Astrocyte (in vitro differentiated cells and primary cell): ENCODE measurements around the gene DIDO1. TPM values are rescaled to one million over a fixed set of nuclear protein-coding genes. Genes with fewer than 3 reads are reported as not detected.
A peak's percentile ranks its signal among the peaks of the same experiment; 100 is the strongest.

Experiments
- DNase-seq: peaks from one replicate; pipeline ENCODE4 v3.0.0-alpha.2; 2010; ENCODE audit warnings: low read depth
- FAIRE-seq: peaks from 2 replicates; lab custom pipeline; 2011; peaks lifted over from hg19 to GRCh38; lab: Jason Lieb, UNC
- H2AFZ ChIP-seq: 2 replicates; pipeline ENCODE4 v1.6.0; 2012; ENCODE audit warnings: low read depth, low read length, inconsistent platforms
- H3K27ac ChIP-seq: 2 replicates; pipeline ENCODE4 v1.5.1; 2011; ENCODE audit warnings: low read depth, low read length, inconsistent platforms
- H3K27me3 ChIP-seq: 2 replicates; pipeline ENCODE4 v1.6.0; 2011; ENCODE audit warnings: low read length, inconsistent platforms; ENCODE audit not compliant: insufficient read depth
- H3K36me3 ChIP-seq: 2 replicates; pipeline ENCODE4 v1.5.1; 2011; ENCODE audit warnings: low read length, inconsistent platforms; ENCODE audit not compliant: insufficient read depth
- H3K4me1 ChIP-seq: 2 replicates; pipeline ENCODE4 v1.5.1; 2011; ENCODE audit warnings: low read length, inconsistent platforms; ENCODE audit not compliant: insufficient read depth
- H3K4me2 ChIP-seq: 2 replicates; pipeline ENCODE4 v1.6.0; 2012; ENCODE audit warnings: low read length, inconsistent platforms
- H3K4me3 ChIP-seq: 2 replicates; pipeline ENCODE4 v1.5.1; 2011; ENCODE audit warnings: low read depth, mild to moderate bottlenecking, low read length, inconsistent platforms; ENCODE audit not compliant: insufficient read depth
- H3K79me2 ChIP-seq: 2 replicates; pipeline ENCODE4 v1.6.0; 2012; ENCODE audit warnings: mild to moderate bottlenecking, low read length, inconsistent platforms; ENCODE audit not compliant: insufficient read depth
- H3K9ac ChIP-seq: 2 replicates; pipeline ENCODE4 v1.6.0; 2012; ENCODE audit warnings: mild to moderate bottlenecking, low read length, inconsistent platforms
- H3K9me3 ChIP-seq: 2 replicates; pipeline ENCODE4 v1.5.1; 2012; ENCODE audit warnings: low read depth, mild to moderate bottlenecking, low read length, inconsistent platforms; ENCODE audit not compliant: insufficient read depth
- H4K20me1 ChIP-seq: 2 replicates; pipeline ENCODE4 v1.6.0; 2012; ENCODE audit warnings: low read length, inconsistent platforms; ENCODE audit not compliant: insufficient read depth
- H3K27ac Mint-ChIP-seq: one replicate; pipeline ENCODE4 v1.8.0; 2021; ENCODE audit warnings: mild to moderate bottlenecking, mixed read lengths; ENCODE audit not compliant: unreplicated experiment
- H3K27me3 Mint-ChIP-seq: one replicate; pipeline ENCODE4 v1.8.0; 2021; ENCODE audit warnings: low read depth, mixed read lengths; ENCODE audit not compliant: unreplicated experiment
- H3K36me3 Mint-ChIP-seq: one replicate; pipeline ENCODE4 v1.8.0; 2021; ENCODE audit warnings: low read depth, mixed read lengths; ENCODE audit not compliant: unreplicated experiment
- H3K4me1 Mint-ChIP-seq: one replicate; pipeline ENCODE4 v1.8.0; 2021; ENCODE audit warnings: low read depth, mixed read lengths; ENCODE audit not compliant: unreplicated experiment
- H3K4me3 Mint-ChIP-seq: one replicate; pipeline ENCODE4 v1.8.0; 2021; ENCODE audit warnings: mild to moderate bottlenecking, moderate library complexity, mixed read lengths; ENCODE audit not compliant: unreplicated experiment
- H3K9me3 Mint-ChIP-seq: one replicate; pipeline ENCODE4 v1.8.0; 2021; ENCODE audit warnings: mild to moderate bottlenecking, mixed read lengths; ENCODE audit not compliant: unreplicated experiment
- EZH2 ChIP-seq: IDR thresholded peaks from 2 replicates; pipeline ENCODE4 v1.6.1; 2012; ENCODE audit warnings: mild to moderate bottlenecking, low read length, inconsistent platforms; ENCODE audit not compliant: insufficient read depth
- total RNA-seq: library from RNA; stranded (reverse); gene quantifications from 2 replicates; pipeline ENCODE4 v1.2.1, GENCODE V29; 2021
- TF ChIP-seq, protein P1 (sequence below): IDR thresholded peaks from 2 replicates; pipeline ENCODE4 v1.5.1; 2011; ENCODE audit warnings: low read depth, mild to moderate bottlenecking, inconsistent platforms, low read length, moderate library complexity; ENCODE audit not compliant: insufficient read depth

Gene DIDO1
- total RNA-seq, 1 donor from 2014 or later, result 39.0 TPM

DNA sequence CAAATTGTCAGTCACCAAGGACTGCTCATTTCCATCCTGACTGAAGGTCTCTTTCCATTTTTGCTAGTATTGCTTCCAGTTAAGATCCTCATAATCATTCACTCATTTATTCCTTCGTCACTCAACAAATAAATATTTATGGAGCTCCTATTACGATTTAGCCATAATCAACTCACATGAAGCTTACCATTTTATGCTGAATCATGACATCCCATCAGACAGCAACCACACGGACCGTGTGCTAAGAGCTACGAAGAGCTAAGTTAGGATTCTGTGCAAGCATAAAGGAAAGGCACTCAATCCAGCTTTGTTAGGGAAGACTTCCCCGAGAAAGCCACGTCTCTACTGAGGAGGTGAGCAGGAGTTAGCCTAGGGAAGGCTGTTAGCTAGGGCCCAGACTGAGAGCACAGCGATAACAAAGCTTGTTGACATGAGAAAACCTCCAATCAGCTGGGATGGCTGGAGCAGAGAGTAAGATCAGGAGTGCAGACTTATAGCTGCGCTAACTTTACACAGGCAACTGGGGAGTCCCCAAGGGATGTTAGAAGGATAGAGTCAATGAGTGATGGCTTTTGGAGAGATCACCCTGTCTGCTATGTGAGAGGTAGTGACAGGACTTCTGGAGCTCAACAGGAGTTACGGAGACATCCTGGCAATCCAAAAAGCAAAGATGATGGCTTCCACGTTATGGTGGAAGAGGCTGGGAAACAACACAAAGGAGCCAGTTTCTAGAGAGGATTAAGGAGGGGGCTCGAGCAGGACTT, 9.1 kb upstream of the DIDO1 start:
- Histone ChIP-seq H3K79me2 (peaks cover 93% of the 10 kb centered on the region), H3K4me3 (no peak overlapping the region), H3K4me2 (peak overlapping the region; percentile 86), H2AFZ (no peak overlapping the region), H4K20me1 (peaks cover 78% of the 10 kb centered on the region), H3K9me3 (no peaks in the 10 kb centered on the region), H3K9ac (peak overlapping the region; percentile 0), H3K27me3 (no peaks in the 10 kb centered on the region), H3K36me3 (peaks cover 5% of the 10 kb centered on the region), H3K27ac (no peak overlapping the region), H3K4me1 (peaks cover 13% of the 10 kb centered on the region)
- DNase-seq, result no peak
- no peak overlapping the region for H3K27ac Mint-ChIP-seq
- H3K36me3 Mint-ChIP-seq, result peaks cover 5% of the 10 kb centered on the region
- no peak for FAIRE-seq
- H3K27me3 Mint-ChIP-seq, result no peaks in the 10 kb centered on the region
- H3K4me3 Mint-ChIP-seq, result no peak overlapping the region
- H3K4me1 Mint-ChIP-seq, result peaks cover 17% of the 10 kb centered on the region
- TF ChIP-seq, protein P1, sequence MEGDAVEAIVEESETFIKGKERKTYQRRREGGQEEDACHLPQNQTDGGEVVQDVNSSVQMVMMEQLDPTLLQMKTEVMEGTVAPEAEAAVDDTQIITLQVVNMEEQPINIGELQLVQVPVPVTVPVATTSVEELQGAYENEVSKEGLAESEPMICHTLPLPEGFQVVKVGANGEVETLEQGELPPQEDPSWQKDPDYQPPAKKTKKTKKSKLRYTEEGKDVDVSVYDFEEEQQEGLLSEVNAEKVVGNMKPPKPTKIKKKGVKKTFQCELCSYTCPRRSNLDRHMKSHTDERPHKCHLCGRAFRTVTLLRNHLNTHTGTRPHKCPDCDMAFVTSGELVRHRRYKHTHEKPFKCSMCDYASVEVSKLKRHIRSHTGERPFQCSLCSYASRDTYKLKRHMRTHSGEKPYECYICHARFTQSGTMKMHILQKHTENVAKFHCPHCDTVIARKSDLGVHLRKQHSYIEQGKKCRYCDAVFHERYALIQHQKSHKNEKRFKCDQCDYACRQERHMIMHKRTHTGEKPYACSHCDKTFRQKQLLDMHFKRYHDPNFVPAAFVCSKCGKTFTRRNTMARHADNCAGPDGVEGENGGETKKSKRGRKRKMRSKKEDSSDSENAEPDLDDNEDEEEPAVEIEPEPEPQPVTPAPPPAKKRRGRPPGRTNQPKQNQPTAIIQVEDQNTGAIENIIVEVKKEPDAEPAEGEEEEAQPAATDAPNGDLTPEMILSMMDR, result no peak
- TF ChIP-seq EZH2, result no peak
- H3K9me3 Mint-ChIP-seq, result no peaks in the 10 kb centered on the region

DNA sequence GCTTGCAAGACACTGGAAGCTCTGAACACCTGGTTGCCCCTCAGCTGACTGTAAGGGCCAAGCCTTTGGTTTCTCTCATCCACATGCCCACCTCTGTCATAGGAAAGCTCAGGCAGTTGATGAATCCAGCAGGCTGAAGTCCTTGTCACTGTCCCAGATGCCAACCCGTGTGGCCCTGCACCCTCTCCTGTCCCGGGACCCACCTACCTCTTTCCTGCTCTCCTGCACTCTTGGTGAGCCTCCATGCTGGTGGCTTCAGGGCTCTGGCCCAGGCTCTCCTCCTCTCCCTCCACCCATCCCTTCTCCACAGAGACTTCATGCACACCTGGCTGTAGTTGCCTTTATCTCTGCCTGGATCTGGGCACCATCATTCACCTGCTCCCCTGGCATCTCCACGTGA, 7.7 kb upstream of the DIDO1 start:
- H3K4me1 Mint-ChIP-seq, result peaks cover 12% of the 10 kb centered on the region
- peaks cover 5% of the 10 kb centered on the region for H3K36me3 Mint-ChIP-seq
- H3K9me3 Mint-ChIP-seq, result no peaks in the 10 kb centered on the region
- H3K36me3 ChIP-seq, result peaks cover 5% of the 10 kb centered on the region
- H3K79me2 ChIP-seq, result peaks cover 95% of the 10 kb centered on the region
- no peaks in the 10 kb centered on the region for H3K27me3 Mint-ChIP-seq
- no peak overlapping the region for H2AFZ ChIP-seq
- no peak overlapping the region for H3K4me3 Mint-ChIP-seq
- H3K27ac Mint-ChIP-seq, result no peak overlapping the region
- FAIRE-seq (no peak), DNase-seq (no peak)
- H3K9ac ChIP-seq, result no peak overlapping the region
- peaks cover 76% of the 10 kb centered on the region for H4K20me1 ChIP-seq
- no peak overlapping the region for H3K27ac ChIP-seq
- H3K4me2 ChIP-seq, result no peak overlapping the region
- no peak for TF ChIP-seq EZH2
- TF ChIP-seq, protein P1, result no peak
- H3K9me3 ChIP-seq, result no peaks in the 10 kb centered on the region
- H3K4me3 ChIP-seq, result no peak overlapping the region
- no peaks in the 10 kb centered on the region for H3K27me3 ChIP-seq
- H3K4me1 ChIP-seq, result peaks cover 13% of the 10 kb centered on the region

DNA sequence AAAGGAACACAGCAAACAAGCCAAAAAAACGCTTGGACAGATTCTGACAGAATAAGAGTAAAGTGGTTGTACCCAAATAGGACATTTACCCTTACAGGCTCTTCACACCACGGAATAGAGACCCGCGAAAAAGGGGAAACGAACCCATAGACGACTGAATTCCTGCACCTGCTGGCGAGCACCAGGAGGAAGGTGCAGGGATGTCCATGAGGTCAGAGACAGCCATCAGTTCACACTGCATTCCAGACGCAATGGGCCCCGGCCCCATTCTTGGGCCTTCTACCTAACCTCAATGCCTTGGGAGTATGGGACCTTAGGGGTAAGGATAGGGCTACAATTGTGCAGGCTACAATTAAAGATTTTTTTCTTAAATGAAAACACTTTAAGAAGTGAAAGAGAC, 5.2 kb upstream of the DIDO1 start:
- peaks cover 21% of the 10 kb centered on the region for H3K4me1 Mint-ChIP-seq
- DNase-seq, result no peak
- Histone ChIP-seq H3K4me3 (no peak overlapping the region), H3K27me3 (no peaks in the 10 kb centered on the region), H3K27ac (no peak overlapping the region), H4K20me1 (peaks cover 94% of the 10 kb centered on the region), H3K4me1 (peaks cover 19% of the 10 kb centered on the region), H3K4me2 (no peak overlapping the region), H3K9ac (no peak overlapping the region), H3K79me2 (peaks cover 100% of the 10 kb centered on the region), H2AFZ (no peak overlapping the region), H3K9me3 (no peaks in the 10 kb centered on the region), H3K36me3 (peaks cover 5% of the 10 kb centered on the region)
- peaks cover 7% of the 10 kb centered on the region for H3K36me3 Mint-ChIP-seq
- TF ChIP-seq, protein P1, result no peak
- TF ChIP-seq EZH2, result no peak
- FAIRE-seq, result no peak
- H3K9me3 Mint-ChIP-seq, result no peaks in the 10 kb centered on the region
- no peak overlapping the region for H3K4me3 Mint-ChIP-seq
- H3K27me3 Mint-ChIP-seq, result no peaks in the 10 kb centered on the region
- peak overlapping the region; percentile 27 for H3K27ac Mint-ChIP-seq
